Ovary (tissue), 3 donors: Measurements from ENCODE around the gene VSIG10L.

Source experiments
- CTCF ChIP-seq, 3 donors: fragments of 450-650 bp in 2 of 3; fragments of 200-600 bp in 1 of 3; IDR thresholded peaks; one replicate each; pipeline versions ENCODE4 v1.5.1 to v1.8.0; 2016 to 2022; ENCODE audit warnings: antibody characterized with exemption in 3 of 3, mild to moderate bottlenecking in 1 of 3
- EP300 ChIP-seq: sonication (generic); formaldehyde crosslinking; IDR thresholded peaks from one replicate; pipeline ENCODE4 v1.6.1; 2017; ENCODE audit warnings: antibody characterized with exemption
- POLR2A ChIP-seq: fragments of 450-650 bp; IDR thresholded peaks from one replicate; pipeline ENCODE4 v1.6.1; 2017; ENCODE audit warnings: antibody characterized with exemption, mild to moderate bottlenecking, moderate library complexity
- donor health status: DM: no; HTN: no; CAD: no.

- TF ChIP-seq CTCF (IDR thresholded peaks at IDR 0.05) (no peak), POLR2A (no peak), EP300 (no peak)
Measured at GRCh38 chr19:51318687-51319648, 23.0 kb downstream of the VSIG10L start.
